Spleen (tissue), 11 donors: ENCODE results near the gene PNPLA6. TPM values are rescaled to one million over a fixed set of nuclear protein-coding genes. Genes with fewer than 3 reads are reported as not detected.

Source experiments
- DNase-seq: peaks from one replicate; pipeline ENCODE4 v3.0.0-alpha.2; 2020
- H3K27ac ChIP-seq, 8 donors: fragments of 200-600 bp; sonication (generic) in 7 of 8; 1 replicate in 4 of 8; 2 replicates in 4 of 8; pipeline versions ENCODE4 v1.5.0 to v1.8.0; 2016 to 2021; ENCODE audit warnings: inconsistent platforms in 4 of 8, mild to moderate bottlenecking in 4 of 8, moderate library complexity in 1 of 8
- H3K27me3 ChIP-seq, 7 donors: fragments of 200-600 bp; sonication (generic) in 6 of 7; replicated peaks in 1 of 7; 1 replicate in 4 of 7; 2 replicates in 3 of 7; pipeline versions ENCODE4 v1.5.0 to v1.8.0; 2016 to 2021; ENCODE audit warnings: inconsistent platforms in 3 of 7, mild to moderate bottlenecking in 1 of 7
- H3K36me3 ChIP-seq, 6 donors: fragments of 200-600 bp; sonication (generic) in 5 of 6; 1 replicate in 4 of 6; 2 replicates in 2 of 6; pipeline versions ENCODE4 v1.5.0 to v1.8.0; 2016 to 2021; ENCODE audit warnings: inconsistent platforms in 2 of 6
- H3K4me1 ChIP-seq, 6 donors: fragments of 200-600 bp; sonication (generic) in 5 of 6; 1 replicate in 3 of 6; 2 replicates in 3 of 6; pipeline versions ENCODE4 v1.5.0 to v1.8.0; 2016 to 2021; ENCODE audit warnings: inconsistent platforms in 3 of 6
- H3K4me3 ChIP-seq, 8 donors: fragments of 200-600 bp; sonication (generic) in 7 of 8; 1 replicate in 4 of 8; 2 replicates in 4 of 8; pipeline versions ENCODE4 v1.5.0 to v1.8.0; 2016 to 2021; ENCODE audit warnings: inconsistent platforms in 4 of 8, mild to moderate bottlenecking in 4 of 8, moderate library complexity in 2 of 8
- H3K9me3 ChIP-seq, 8 donors: fragments of 200-600 bp; sonication (generic) in 7 of 8; 1 replicate in 4 of 8; 2 replicates in 4 of 8; pipeline versions ENCODE4 v1.5.0 to v1.8.0; 2016 to 2021; ENCODE audit warnings: inconsistent platforms in 4 of 8
- CTCF ChIP-seq, 11 experiments: fragments of 200-600 bp in 7 of 11; fragments of 450-650 bp in 4 of 11; sonication (generic) in 4 of 11; IDR thresholded peaks in 8 of 11; conservative IDR thresholded peaks in 3 of 11; 1 replicate in 7 of 11; 2 replicates in 4 of 11; pipeline versions ENCODE4 v1.4.0 to v1.8.0; 2016 to 2021; ENCODE audit warnings: antibody characterized with exemption in 11 of 11, inconsistent platforms in 4 of 11, mild to moderate bottlenecking in 1 of 11
- POLR2A ChIP-seq, 3 donors: fragments of 450-650 bp; IDR thresholded peaks; one replicate each; pipeline ENCODE4 v1.5.1; 2017; ENCODE audit warnings: antibody characterized with exemption in 3 of 3, mild to moderate bottlenecking in 1 of 3
- POLR2AphosphoS5 ChIP-seq, 3 donors: sonication (generic); formaldehyde crosslinking; IDR thresholded peaks; one replicate each; pipeline ENCODE4 v1.5.1; 2017; ENCODE audit warnings: antibody characterized with exemption in 3 of 3
- WGBS, 5 donors: extraction: QIAGEN DNeasy Blood & Tissue Kit in 3 of 5; methylation state at CpG; one replicate each; pipeline versions ENCODE4 v1.1.5 to v1.1.7; 2013 to 2018; 5-methylcytosine and 5-hydroxymethylcytosine counted together
- intact Hi-C: fragments of 100-400 bp; cut with DNase I; formaldehyde crosslinking; loops from one replicate; pipeline ENCODE4 v1.15.0; 2023; ENCODE audit warnings: low total_unique reads
- polyA plus RNA-seq, 3 donors: library from polyadenylated mRNA; stranded (reverse); fragments of 200-250 nt; gene quantifications; one replicate each; pipeline ENCODE4 v1.2.1, GENCODE V29; 2013
- total RNA-seq, 7 donors: library from RNA; depleted of rRNA in 3 of 7; stranded (reverse); fragments of >200 nt in 3 of 7; fragmentation: NEBNext Ultra II Directional in 4 of 7; extraction: Animal tissue kit (Norgen Biotek cat#: 25700) in 4 of 7; gene quantifications; one replicate each; pipeline versions ENCODE4 v1.1.0 to v1.2.1, GENCODE V29; 2016 to 2021
- donor health status: healthy with polysubstance abuse.
- donor health status: DM: no; HTN: no; CAD: no; lungs with moderate emphysema.
- donor health status: DM: no; HTN: no; CAD: no.
- donor health status: Bipolar disorder and iron deficiency.
- donor health status: healthy.
- donor health status: DM: no; HTN: no; CAD: no.
- donor health status: DM: yes; HTN: yes; CAD: no.

PNPLA6 gene
- total and polyA plus RNA-seq, 10 donors, result 51.0 to 225 (median 146) TPM

GRCh38 chr19:7589822-7590221 is 54.3 kb downstream of the PNPLA6 start:
- intact Hi-C loops, result no loop called here
- H3K4me1 ChIP-seq, result no peaks in the 10 kb centered on the region
- no peak overlapping the region for H3K27ac ChIP-seq
- H3K36me3 ChIP-seq, result no peaks in the 10 kb centered on the region
- 79 to 96% (median 87%) methylated on average over 5 to 7 of the region's 7 CpGs for WGBS, 5 donors
- TF ChIP-seq POLR2A (IDR thresholded peaks at IDR 0.05) (no peak), POLR2AphosphoS5 (IDR thresholded peaks at IDR 0.05) (no peak), CTCF (IDR thresholded peaks at IDR 0.05 in 8 of 11, conservative IDR thresholded peaks at IDR 0.05 in 3 of 11) (no peak)
- H3K4me3 ChIP-seq, result no peak overlapping the region
- no peaks in the 10 kb centered on the region for H3K9me3 ChIP-seq
- H3K27me3 ChIP-seq, result peaks cover 0 to 64% (median 7%) of the 10 kb centered on the region in 7 donors
- DNase-seq, result no peak

GRCh38 chr19:7590256-7590655 is 54.7 kb downstream of the PNPLA6 start:
- Histone ChIP-seq H3K4me1 (peaks cover 0 to 3% (median under 1%) of the 10 kb centered on the region in 6 donors), H3K4me3 (no peak overlapping the region), H3K9me3 (no peaks in the 10 kb centered on the region), H3K27me3 (peaks cover 0 to 68% (median 9%) of the 10 kb centered on the region in 7 donors), H3K27ac (no peak overlapping the region), H3K36me3 (no peaks in the 10 kb centered on the region)
- WGBS, 5 donors, result 61 to 74% (median 68%) methylated on average over 3 to 8 of the region's 8 CpGs
- TF ChIP-seq POLR2A (IDR thresholded peaks at IDR 0.05) (no peak), POLR2AphosphoS5 (IDR thresholded peaks at IDR 0.05) (no peak), CTCF (IDR thresholded peaks at IDR 0.05 in 8 of 11, conservative IDR thresholded peaks at IDR 0.05 in 3 of 11) (no peak)
- DNase-seq, result no peak
- intact Hi-C loops, result no loop called here

- peaks cover 3 to 16% (median 10%) of the 10 kb centered on the region in 6 donors for H3K4me1 ChIP-seq
- intact Hi-C loops, result no loop called here
- H3K4me3 ChIP-seq, result peak within 1 kb of the TSS in 7 of 8 donors; percentile 23 to 72 (median 37)
- H3K36me3 ChIP-seq, result no peaks in the 10 kb centered on the region
- H3K27me3 ChIP-seq, result peaks cover 4 to 84% (median 34%) of the 10 kb centered on the region in 7 donors
- no peaks in the 10 kb centered on the region for H3K9me3 ChIP-seq
- no peak within 1 kb of the TSS for H3K27ac ChIP-seq
- DNase-seq, result no peak
- 0 to 1% (median 1%) methylated on average over 21 to 78 of the region's 78 CpGs for WGBS, 5 donors
- no peak for TF ChIP-seq CTCF (IDR thresholded peaks at IDR 0.05 in 8 of 11, conservative IDR thresholded peaks at IDR 0.05 in 3 of 11)
- TF ChIP-seq POLR2AphosphoS5 (IDR thresholded peaks at IDR 0.05), result no peak
- no peak for TF ChIP-seq POLR2A (IDR thresholded peaks at IDR 0.05)
Observed at GRCh38 chr19:7595466-7596133, 60.1 kb downstream of the PNPLA6 start, which contains the start of gene CAMSAP3. Gene CAMSAP3 (plus strand): TSS chr19:7595863. CDS start chr19:7596003, 140 bp downstream.

GRCh38 chr19:7596211-7596937 is 60.9 kb downstream of the PNPLA6 start:
- WGBS, 5 donors, result 3 to 8% (median 6%) methylated on average over 30 to 70 of the region's 70 CpGs
- Histone ChIP-seq H3K36me3 (no peaks in the 10 kb centered on the region), H3K27ac (no peak overlapping the region), H3K9me3 (no peaks in the 10 kb centered on the region), H3K27me3 (peaks cover 4 to 82% (median 34%) of the 10 kb centered on the region in 7 donors), H3K4me1 (peaks cover 3 to 16% (median 10%) of the 10 kb centered on the region in 6 donors), H3K4me3 (peak overlapping the region in 6 of 8 donors; percentile 8 to 72 (median 39))
- DNase-seq, result no peak
- intact Hi-C loops, result no loop called here
- TF ChIP-seq CTCF (IDR thresholded peaks at IDR 0.05 in 8 of 11, conservative IDR thresholded peaks at IDR 0.05 in 3 of 11), result no peak
